ENCODE data around the gene VSTM2B.

The VSTM2B gene

DNA sequence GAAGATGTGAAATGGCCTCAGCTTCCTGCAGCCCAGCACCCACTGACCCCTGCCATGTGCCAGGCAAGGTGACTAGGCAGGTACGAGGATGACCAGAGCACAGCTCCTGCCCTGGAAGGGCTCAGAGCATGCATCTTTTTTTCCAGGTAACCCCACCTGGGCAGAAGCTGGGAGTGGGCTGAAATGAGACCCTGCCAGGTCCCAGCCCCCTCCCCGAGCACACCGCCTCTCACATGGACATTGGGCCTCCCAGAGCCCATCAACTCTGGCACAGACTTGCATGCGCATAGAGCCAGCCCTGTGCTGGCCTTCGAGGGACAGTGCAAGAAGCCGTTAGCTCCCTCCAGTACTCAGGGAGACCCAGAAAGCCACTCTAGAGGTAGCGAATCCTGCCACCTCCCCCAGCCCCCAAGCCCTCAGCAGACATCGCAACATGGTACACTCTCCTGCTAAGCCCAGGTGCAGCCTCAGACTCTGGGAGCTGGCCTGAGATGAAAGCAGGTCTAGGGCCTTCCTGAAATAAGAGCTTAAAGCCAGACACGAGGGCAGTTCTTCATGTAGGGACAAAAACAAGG, 8.9 kb upstream of the VSTM2B start:
- DNase-seq: peak in 1 of 2 experiments; percentile 33

DNA sequence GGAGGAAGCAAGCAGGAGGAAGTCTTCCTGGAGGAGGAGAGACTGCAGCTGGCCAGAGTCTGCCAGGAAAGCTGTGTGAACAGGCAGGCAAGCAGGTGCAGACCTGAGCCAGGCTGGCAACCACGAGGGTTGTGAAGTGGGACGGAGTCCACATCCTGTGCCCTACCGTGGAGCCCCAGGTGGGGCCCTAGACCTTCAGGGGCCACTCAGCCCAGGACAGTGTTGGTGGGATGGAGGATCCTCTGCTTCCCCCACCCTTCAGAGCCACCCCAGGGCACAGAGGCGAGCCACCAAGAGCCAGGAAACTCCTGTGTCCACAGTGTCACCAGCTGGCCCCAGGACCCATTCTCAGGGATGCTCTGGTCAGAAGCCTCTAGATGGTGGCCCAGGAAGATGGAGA, 8.4 kb upstream of the VSTM2B start:
- no peak for DNase-seq

DNA sequence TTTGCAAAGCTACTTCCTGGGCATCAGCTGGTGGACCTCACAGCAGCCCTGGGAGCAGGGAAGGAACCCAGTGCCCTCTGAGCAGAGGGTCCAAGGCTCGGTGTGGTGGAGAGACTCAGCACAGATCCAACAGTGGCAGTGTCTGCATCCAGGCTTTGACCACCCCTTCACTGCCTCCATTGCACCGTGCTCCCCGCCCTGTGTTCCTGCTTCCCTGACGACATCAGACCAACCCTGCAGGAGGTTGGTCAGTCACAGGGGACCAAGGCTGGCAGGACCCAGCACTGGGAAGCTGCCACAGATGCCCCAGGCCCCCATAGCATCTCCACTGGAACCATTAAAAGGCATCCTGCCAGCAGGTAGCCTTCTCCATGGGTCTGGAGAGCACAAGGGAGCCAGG, 7.8 kb upstream of the VSTM2B start:
- no peak for DNase-seq

DNA sequence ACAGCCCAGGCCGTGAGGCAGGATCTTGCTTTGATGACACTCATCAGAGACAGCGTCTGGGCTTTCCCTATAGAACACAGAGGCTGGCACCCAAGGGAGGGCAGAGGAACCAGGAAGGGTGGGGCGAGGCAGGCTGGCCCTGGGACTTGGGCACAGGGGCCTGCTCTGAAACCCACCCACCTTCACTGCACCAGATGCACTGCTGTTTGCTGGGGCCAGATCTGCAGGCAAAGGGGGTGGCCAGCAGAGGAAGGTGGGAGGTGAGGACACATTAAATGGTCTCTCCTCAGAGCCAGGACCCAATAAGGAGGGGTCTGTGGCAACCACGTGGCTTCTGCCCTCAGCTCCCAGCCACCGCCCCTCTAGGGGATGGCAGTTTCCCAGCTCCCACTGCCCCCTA, 6.6 kb upstream of the VSTM2B start:
- no peak for DNase-seq

- DNase-seq: no peak
These were observed 5.9 kb upstream of the VSTM2B start for GRCh38 chr19:29519931-29520330.

DNA sequence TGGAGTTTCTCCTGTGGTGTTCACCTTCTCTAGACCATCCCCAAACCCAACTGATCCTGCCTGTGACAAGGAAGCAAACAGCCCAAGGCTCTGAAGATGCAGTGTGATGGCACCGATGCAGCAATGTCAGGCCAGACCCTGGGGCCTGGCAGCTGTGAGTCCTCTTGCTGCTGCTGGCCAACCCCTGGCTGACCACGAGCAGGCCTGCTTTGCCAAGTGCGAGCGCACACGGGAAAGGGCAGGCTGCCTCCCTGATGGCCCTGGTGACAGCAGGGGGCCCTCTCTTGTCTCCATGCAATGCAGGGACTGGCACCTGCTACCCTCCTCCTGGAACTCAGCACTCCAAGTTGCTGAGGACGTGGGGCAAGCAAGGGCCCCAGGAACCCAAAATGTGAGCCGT, 5.4 kb upstream of the VSTM2B start:
- no peak for DNase-seq

GRCh38 chr19:29521291-29522075, 4.3 kb upstream of the VSTM2B start:
- no peak for DNase-seq

- DNase-seq: no peak
These were observed 2.2 kb upstream of the VSTM2B start for GRCh38 chr19:29523568-29523967.

GRCh38 chr19:29524201-29524911, 1.4 kb upstream of the VSTM2B start:
- no peak for DNase-seq

DNA sequence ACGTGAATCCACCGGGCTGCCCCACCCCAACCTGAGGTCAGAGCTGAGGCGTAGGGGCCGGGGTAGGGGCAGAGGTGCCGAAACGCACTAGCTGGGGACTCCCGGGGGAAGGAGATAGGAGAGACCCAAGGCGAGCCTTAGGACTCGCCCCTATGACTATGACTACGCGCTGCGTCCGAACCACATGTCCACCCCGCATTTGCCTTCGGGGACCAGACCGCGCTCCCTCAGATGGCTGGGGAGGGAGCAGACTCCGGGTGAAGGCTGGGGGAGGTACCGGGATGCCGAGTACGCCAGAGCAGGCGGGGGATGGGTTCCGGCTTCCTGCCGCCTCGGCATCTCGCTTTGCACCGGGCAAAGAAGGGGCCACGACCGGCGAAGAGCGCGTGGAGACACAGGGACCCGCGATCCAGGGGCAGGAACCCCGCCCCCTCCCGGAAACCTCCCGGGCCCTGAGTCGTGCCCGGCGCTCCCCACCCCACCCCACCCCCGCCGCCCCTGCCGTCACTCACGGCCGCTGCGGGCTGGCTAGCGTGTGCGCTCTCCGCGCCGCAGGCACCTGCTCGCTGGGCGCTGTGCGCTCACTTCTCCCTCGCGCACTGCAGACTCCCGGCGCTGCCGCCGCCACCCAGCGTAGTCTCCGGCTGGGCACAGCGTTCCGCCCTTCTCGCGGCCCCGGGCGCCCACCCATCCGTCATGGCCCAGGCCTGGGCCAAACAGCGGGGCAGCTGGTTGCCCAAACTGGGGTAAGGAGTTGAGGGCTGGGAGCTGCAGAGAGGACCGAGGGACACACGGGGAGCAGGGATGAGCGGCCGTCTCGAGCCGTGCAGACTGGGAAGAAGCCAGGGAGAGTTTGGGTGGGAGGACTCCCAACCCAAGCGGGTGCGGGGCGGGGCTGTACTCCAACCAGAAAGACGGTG, 622 bp upstream of the VSTM2B start:
- no peak for DNase-seq

GRCh38 chr19:29526730-29527499, 1.1 kb downstream of the VSTM2B start:
- DNase-seq: no peak

DNA sequence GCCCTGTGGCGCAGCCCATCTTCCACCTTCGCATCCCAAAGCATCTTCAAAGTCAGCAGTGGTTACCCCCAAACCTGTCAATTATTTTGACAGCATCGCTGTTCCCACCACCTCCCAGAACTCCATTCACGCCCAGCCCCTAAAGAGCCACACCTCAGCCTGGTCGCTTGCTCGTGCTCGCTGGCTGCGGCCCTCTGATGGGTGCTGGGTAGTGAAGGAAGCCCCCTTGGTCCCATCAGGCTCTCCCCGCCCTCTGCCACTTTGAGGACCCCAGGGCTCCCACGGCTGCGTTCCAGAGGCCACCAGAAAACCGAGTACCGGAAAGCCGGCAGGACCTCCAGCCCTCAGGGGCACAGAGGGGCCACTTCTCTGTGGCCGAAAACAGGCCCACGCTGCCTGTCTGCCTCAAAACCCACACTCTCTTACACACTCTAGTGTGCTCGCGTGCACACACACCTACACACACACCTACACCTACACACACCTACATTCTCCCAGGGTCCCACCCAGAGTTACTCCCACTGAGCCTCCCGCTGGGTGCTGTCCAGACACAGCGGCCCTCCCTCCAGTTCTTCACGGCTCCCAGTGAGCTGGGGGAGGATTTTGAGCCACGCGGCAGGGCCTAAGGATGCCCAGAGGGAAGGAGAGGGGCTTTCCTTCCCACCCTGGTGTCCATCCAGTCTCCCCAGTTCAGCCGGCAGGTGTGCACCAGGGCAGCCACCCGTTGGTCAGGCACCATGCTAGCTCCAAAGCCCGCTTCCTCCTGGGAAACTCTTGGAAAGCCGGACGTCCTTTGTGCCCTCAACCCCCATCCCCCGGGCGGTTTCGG, 1.9 kb downstream of the VSTM2B start:
- no peak for DNase-seq

GRCh38 chr19:29528350-29528945, 2.7 kb downstream of the VSTM2B start:
- peak; percentile 35 to 55 for DNase-seq

- no peak for DNase-seq
These were observed 3.3 kb downstream of the VSTM2B start for GRCh38 chr19:29528946-29529645.

GRCh38 chr19:29529646-29530539, 4.1 kb downstream of the VSTM2B start:
- no peak for DNase-seq

DNA sequence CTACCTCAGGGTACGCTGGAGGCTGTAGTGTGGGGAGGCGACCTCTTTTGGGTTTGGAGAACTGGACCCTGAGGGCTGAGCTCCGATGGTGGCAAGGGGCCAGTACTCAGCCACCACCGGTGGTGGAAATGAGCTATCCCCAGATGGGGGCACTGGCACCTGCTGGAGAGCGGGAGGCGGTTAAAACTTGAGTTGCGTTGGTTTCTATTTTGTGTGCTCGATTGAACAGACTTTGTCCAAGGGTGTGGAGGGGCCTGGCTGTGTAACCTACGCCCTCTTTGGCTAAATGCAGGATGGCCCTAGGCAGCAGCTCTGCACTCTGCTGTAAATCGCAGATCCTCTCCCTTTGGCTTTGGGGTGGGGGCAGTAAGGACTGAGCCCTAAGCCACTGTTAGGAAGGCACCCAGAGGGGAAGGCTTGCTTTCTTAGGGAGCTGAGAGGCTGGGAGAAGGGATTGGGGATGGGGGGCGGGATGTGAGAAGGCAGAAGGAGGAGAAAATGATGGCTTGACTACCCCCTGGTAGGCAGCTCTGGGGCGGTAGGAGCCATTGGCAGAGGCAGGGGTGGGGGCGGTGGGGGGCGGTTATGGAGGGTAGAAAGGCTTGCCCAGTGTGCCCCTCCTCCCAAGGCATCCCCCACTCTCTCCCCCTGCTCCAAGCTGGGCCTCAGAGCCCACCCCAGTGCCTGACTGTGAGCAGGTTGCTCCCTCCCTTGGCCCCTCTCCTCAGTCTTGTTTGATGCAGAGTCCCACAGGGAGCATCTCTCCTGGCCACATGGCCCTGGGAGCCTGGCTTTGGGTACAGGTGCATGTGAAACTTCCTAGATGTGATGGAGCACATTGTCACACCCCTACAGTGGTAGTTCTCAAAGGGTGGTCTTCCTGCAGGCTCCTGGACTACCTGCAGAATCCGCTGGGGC, 5.0 kb downstream of the VSTM2B start:
- DNase-seq: no peak

- DNase-seq: no peak
These were observed 5.7 kb downstream of the VSTM2B start for GRCh38 chr19:29531458-29532025.

DNA sequence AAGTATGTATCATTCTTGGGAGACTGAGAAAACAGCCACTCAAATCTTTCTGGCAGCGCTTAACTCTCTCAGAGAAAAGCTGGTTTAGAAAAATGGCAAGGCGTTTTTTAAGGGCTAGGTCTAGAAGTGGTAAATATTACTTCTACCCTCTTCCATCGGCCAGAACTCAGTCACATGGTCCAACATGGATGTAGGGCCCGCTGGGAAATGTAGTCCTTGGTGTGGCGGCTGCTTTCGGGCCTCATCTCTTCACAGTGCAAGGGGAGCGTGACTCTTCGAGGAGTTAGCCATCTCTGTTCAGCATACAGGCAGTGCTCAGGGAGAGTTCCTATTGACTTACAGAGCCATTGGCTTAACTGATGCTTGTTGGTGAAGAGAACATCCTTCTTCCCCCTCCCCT, 6.3 kb downstream of the VSTM2B start:
- no peak for DNase-seq

Measured in SW 1271 (cell line).